Left lung (tissue), 10 donors: ENCODE data around the gene PDE6H. TPM values are rescaled to one million over a fixed set of nuclear protein-coding genes. Genes with fewer than 3 reads are reported as not detected.
A peak's percentile ranks its signal among the peaks of the same experiment; 100 is the strongest.

Experiments used
- ATAC-seq: fragments of 200-7000 bp; cut with Tn5 transposase; one replicate; pipeline ENCODE4 v1.9.1; 2020; ENCODE audit warnings: moderate library complexity
- DNase-seq, 4 donors: peaks; one replicate each; pipeline ENCODE4 v3.0.0-alpha.2; 2013 to 2020
- H3K27ac ChIP-seq, 2 donors: fragments of 200-600 bp; sonication (generic) in 1 of 2; one replicate each; pipeline versions ENCODE4 v1.5.0 to v1.8.0; 2020 to 2021
- H3K27me3 ChIP-seq, 2 donors: fragments of 200-600 bp; sonication (generic) in 1 of 2; one replicate each; pipeline versions ENCODE4 v1.5.0 to v1.8.0; 2020 to 2021
- H3K36me3 ChIP-seq, 2 donors: fragments of 200-600 bp; sonication (generic) in 1 of 2; one replicate each; pipeline versions ENCODE4 v1.5.0 to v1.8.0; 2020 to 2021
- H3K4me1 ChIP-seq, 2 donors: fragments of 200-600 bp; one replicate each; pipeline ENCODE4 v1.8.0; 2021
- H3K4me3 ChIP-seq, 2 donors: fragments of 200-600 bp; sonication (generic) in 1 of 2; one replicate each; pipeline versions ENCODE4 v1.5.0 to v1.8.0; 2020 to 2021; ENCODE audit warnings: mild to moderate bottlenecking in 1 of 2
- H3K9me3 ChIP-seq, 2 donors: fragments of 200-600 bp; sonication (generic) in 1 of 2; one replicate each; pipeline versions ENCODE4 v1.5.0 to v1.8.0; 2020 to 2021
- intact Hi-C, 2 donors: fragments of 100-400 bp; cut with DNase I; formaldehyde crosslinking; loops; one replicate each; pipeline versions ENCODE4 v1.11.2 to v1.14.2; 2022
- polyA plus RNA-seq, 6 donors: library from polyadenylated mRNA; unstranded; fragments of 120-200 nt; gene quantifications; one replicate each; pipeline ENCODE4 v1.2.1, GENCODE V29; 2013; ENCODE audit not compliant: insufficient read length in 6 of 6
- total RNA-seq, 2 donors: library from RNA; stranded (reverse); fragmentation: NEBNext Ultra II Directional; extraction: Animal tissue kit (Norgen Biotek cat#: 25700); gene quantifications; one replicate each; pipeline ENCODE4 v1.2.1, GENCODE V29; 2021
- TF ChIP-seq, protein P1 (sequence below), 2 donors: fragments of 200-600 bp; sonication (generic) in 1 of 2; IDR thresholded peaks; one replicate each; pipeline versions ENCODE4 v1.5.0 to v1.8.0; 2021; ENCODE audit warnings: antibody characterized with exemption in 2 of 2
- donor health status: DM: no; HTN: yes; CAD: no.
- donor health status: DM: no; HTN: no; CAD: no.

PDE6H gene
- total and polyA plus RNA-seq, 8 donors: not detected

DNA sequence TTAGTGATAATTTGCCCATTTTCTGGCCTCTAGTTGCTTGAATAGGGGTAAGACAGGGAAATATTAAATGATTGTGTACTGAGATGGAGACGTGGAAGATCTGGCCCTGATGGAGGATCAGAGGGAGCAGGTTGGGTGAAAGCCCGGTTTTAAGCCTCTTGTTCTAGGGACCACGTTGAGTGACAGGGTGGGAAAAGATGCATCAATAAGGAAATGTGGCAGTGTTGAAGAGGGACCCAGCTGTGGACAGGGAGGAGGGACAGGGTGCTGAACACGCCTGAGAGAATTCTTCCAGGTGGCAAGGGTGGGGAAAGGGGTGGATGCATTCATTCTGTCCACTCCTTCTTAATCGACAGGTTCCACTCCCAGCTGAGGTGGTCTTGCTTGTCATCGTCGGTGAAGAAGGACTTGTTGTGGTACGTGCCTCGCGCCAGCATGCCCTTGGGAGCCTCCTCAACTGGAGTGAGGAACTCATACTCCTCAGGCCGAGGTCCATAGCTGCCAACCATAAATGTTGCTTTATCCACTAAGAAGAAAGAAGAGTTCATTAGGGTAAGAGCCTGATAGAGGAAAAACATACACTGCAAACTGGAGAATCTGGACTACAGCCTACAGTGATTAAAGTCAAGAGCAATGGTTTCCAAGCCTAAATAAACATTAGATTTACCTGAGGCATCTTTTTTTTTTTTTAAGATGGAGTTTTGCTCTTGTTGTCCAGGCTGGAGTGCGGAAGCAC lies 30.5 kb upstream of the PDE6H start:
- intact Hi-C loops: no loop called here
- ATAC-seq: peak; percentile 77
- no peaks in the 10 kb centered on the region for H3K27me3 ChIP-seq

GRCh38 chr12:14946162-14946561 lies 26.7 kb upstream of the PDE6H start:
- intact Hi-C loops: no loop called here
- no peak overlapping the region for H3K4me3 ChIP-seq

More for the DNA sequence above, 30.5 kb upstream of the PDE6H start:
- TF ChIP-seq, protein P1, sequence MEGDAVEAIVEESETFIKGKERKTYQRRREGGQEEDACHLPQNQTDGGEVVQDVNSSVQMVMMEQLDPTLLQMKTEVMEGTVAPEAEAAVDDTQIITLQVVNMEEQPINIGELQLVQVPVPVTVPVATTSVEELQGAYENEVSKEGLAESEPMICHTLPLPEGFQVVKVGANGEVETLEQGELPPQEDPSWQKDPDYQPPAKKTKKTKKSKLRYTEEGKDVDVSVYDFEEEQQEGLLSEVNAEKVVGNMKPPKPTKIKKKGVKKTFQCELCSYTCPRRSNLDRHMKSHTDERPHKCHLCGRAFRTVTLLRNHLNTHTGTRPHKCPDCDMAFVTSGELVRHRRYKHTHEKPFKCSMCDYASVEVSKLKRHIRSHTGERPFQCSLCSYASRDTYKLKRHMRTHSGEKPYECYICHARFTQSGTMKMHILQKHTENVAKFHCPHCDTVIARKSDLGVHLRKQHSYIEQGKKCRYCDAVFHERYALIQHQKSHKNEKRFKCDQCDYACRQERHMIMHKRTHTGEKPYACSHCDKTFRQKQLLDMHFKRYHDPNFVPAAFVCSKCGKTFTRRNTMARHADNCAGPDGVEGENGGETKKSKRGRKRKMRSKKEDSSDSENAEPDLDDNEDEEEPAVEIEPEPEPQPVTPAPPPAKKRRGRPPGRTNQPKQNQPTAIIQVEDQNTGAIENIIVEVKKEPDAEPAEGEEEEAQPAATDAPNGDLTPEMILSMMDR (IDR thresholded peaks at IDR 0.05): no peak
- H3K4me1 ChIP-seq: peaks cover 0 to 31% of the 10 kb centered on the region in 2 donors
- peaks cover 0 to 64% of the 10 kb centered on the region in 2 donors for H3K36me3 ChIP-seq
- no peaks in the 10 kb centered on the region for H3K9me3 ChIP-seq
- no peak for DNase-seq
- no peak overlapping the region for H3K27ac ChIP-seq
- H3K4me3 ChIP-seq: no peak overlapping the region

DNA sequence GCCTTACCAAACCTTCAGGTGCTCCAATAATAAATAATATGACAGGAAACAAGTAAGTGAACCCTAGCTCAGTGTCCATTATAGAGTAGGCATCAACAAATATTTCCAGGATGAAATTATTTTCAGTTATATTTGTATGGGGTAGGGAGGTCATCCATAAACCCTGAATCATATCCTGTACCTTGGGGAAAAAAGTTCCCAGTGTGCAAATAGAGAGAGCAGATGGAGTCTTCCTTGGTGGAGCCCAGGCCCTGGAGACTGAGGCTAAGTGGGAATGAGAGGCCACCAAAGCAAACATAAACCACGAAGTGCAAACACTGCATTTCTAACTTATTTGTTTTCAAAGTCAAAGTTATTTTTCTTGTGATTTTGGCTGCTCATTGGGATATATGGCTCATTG lies 26.0 kb upstream of the PDE6H start:
- peak overlapping the region in 1 of 2 donors; percentile 98 for H3K27ac ChIP-seq
- H3K4me1 ChIP-seq: peaks cover 18 to 62% of the 10 kb centered on the region in 2 donors
- H3K4me3 ChIP-seq: no peak overlapping the region

More at GRCh38 chr12:14946162-14946561, 26.7 kb upstream of the PDE6H start:
- ATAC-seq (no peak), DNase-seq (no peak)
- Histone ChIP-seq H3K9me3 (no peaks in the 10 kb centered on the region), H3K36me3 (peaks cover 0 to 89% of the 10 kb centered on the region in 2 donors), H3K27ac (peak overlapping the region in 1 of 2 donors; percentile 98), H3K27me3 (no peaks in the 10 kb centered on the region), H3K4me1 (peaks cover 11 to 55% of the 10 kb centered on the region in 2 donors)
- TF ChIP-seq, protein P1 (IDR thresholded peaks at IDR 0.05): no peak

GRCh38 chr12:14948672-14949071 lies 24.2 kb upstream of the PDE6H start:
- Histone ChIP-seq H3K27ac (peak overlapping the region; percentile 74 to 98), H3K9me3 (no peaks in the 10 kb centered on the region), H3K27me3 (no peaks in the 10 kb centered on the region), H3K4me3 (no peak overlapping the region), H3K4me1 (peaks cover 35 to 80% of the 10 kb centered on the region in 2 donors), H3K36me3 (peaks cover 0 to 64% of the 10 kb centered on the region in 2 donors)
- ATAC-seq (peak; percentile 60), DNase-seq (peak in 2 of 4 donors; percentile 31 to 58)
- TF ChIP-seq, protein P1 (IDR thresholded peaks at IDR 0.05): no peak
- intact Hi-C loops: no loop called here

More for the DNA sequence above, 26.0 kb upstream of the PDE6H start:
- ATAC-seq: peak; percentile 43
- intact Hi-C loops: no loop called here
- Histone ChIP-seq H3K27me3 (no peaks in the 10 kb centered on the region), H3K36me3 (peaks cover 0 to 82% of the 10 kb centered on the region in 2 donors), H3K9me3 (no peaks in the 10 kb centered on the region)
- TF ChIP-seq, protein P1 (IDR thresholded peaks at IDR 0.05): no peak
- no peak for DNase-seq

- ATAC-seq: no peak
- H3K27ac ChIP-seq: peak overlapping the region; percentile 74 to 98
- no peak for DNase-seq
- no peaks in the 10 kb centered on the region for H3K27me3 ChIP-seq
- H3K9me3 ChIP-seq: no peaks in the 10 kb centered on the region
- H3K4me1 ChIP-seq: peaks cover 42 to 90% of the 10 kb centered on the region in 2 donors
- TF ChIP-seq, protein P1 (IDR thresholded peaks at IDR 0.05): no peak
- intact Hi-C loops: no loop called here
- H3K36me3 ChIP-seq: peaks cover 0 to 55% of the 10 kb centered on the region in 2 donors
- no peak overlapping the region for H3K4me3 ChIP-seq
Observed at GRCh38 chr12:14949631-14950030, 23.2 kb upstream of the PDE6H start.
